Activated naive CD4-positive, alpha-beta T cell (primary cell): ENCODE data around the gene UBAP1.
"Not testable (repeated sequence)": the region's sequence is repeated elsewhere in the genome, so short reads cannot be mapped to it uniquely, and the experiment has no call there.

Experiments used
- DNase-seq, 4 experiments: peaks; one replicate each; lab custom pipeline; 2025; lab: John Stamatoyannopoulos, UW

UBAP1 gene

GRCh38 chr9:34262971-34263370 lies 84.1 kb downstream of the UBAP1 start:
- no peak for DNase-seq

GRCh38 chr9:34267660-34268059 lies 88.8 kb downstream of the UBAP1 start:
- no peak for DNase-seq

- DNase-seq: no peak
Measured at GRCh38 chr9:34271265-34272006, 92.6 kb downstream of the UBAP1 start.

- DNase-seq: no peak
Measured at GRCh38 chr9:34272101-34272541, 93.3 kb downstream of the UBAP1 start.

- DNase-seq: not testable (repeated sequence)
Measured at GRCh38 chr9:34273588-34273987, 94.7 kb downstream of the UBAP1 start.

- no peak for DNase-seq
Measured at GRCh38 chr9:34275811-34276210, 97.0 kb downstream of the UBAP1 start.

GRCh38 chr9:34276772-34277171 lies 97.9 kb downstream of the UBAP1 start:
- no peak for DNase-seq

GRCh38 chr9:34279411-34279810 lies 100.6 kb downstream of the UBAP1 start:
- no peak for DNase-seq

GRCh38 chr9:34282096-34282495 lies 103.3 kb downstream of the UBAP1 start:
- DNase-seq: no peak

GRCh38 chr9:34289159-34289558 lies 110.3 kb downstream of the UBAP1 start:
- DNase-seq: no peak

GRCh38 chr9:34291023-34291422 lies 112.2 kb downstream of the UBAP1 start:
- no peak for DNase-seq

GRCh38 chr9:34291423-34291822 lies 112.6 kb downstream of the UBAP1 start:
- no peak for DNase-seq

GRCh38 chr9:34292552-34292951 lies 113.7 kb downstream of the UBAP1 start:
- no peak for DNase-seq

GRCh38 chr9:34301064-34301463 lies 122.2 kb downstream of the UBAP1 start:
- not testable (repeated sequence) for DNase-seq
